ENCODE data around the gene TEDC2.

TEDC2 gene

GRCh38 chr16:2490190-2491105, 30.5 kb downstream of the TEDC2 start:
- in situ Hi-C loops (cut with MboI; ENCODE audit: low sequenced_read_pairs): loop anchor here (25.0 kb wide), 1 partner anchor 478 kb away; the partner anchor contains the start of genes NPW and ZNF598

GRCh38 chr16:2492292-2492691, 32.4 kb downstream of the TEDC2 start:
- in situ Hi-C loops (cut with MboI; ENCODE audit: low sequenced_read_pairs): loop anchor here (25.0 kb wide), 1 partner anchor 480 kb away; the partner anchor contains the start of genes NPW and ZNF598

- in situ Hi-C loops (cut with MboI; ENCODE audit: low sequenced_read_pairs): loop anchor here (25.0 kb wide), 1 partner anchor 481 kb away; the partner anchor contains the start of genes NPW and ZNF598
Measured at GRCh38 chr16:2493605-2494004, 33.7 kb downstream of the TEDC2 start.

- in situ Hi-C loops (cut with MboI; ENCODE audit: low sequenced_read_pairs): loop anchor here (25.0 kb wide), 1 partner anchor 482 kb away; the partner anchor contains the start of genes NPW and ZNF598
Measured at GRCh38 chr16:2494616-2495015, 34.7 kb downstream of the TEDC2 start.

GRCh38 chr16:2495041-2495440, 35.1 kb downstream of the TEDC2 start:
- in situ Hi-C loops (cut with MboI; ENCODE audit: low sequenced_read_pairs): loop anchor here (25.0 kb wide), 1 partner anchor 483 kb away; the partner anchor contains the start of genes NPW and ZNF598

- in situ Hi-C loops (cut with MboI; ENCODE audit: low sequenced_read_pairs): loop anchor here (25.0 kb wide), 1 partner anchor 484 kb away; the partner anchor contains the start of genes NPW and ZNF598
Measured at GRCh38 chr16:2496223-2497115, 36.6 kb downstream of the TEDC2 start.

- in situ Hi-C loops (cut with MboI; ENCODE audit: low sequenced_read_pairs): loop anchor here (25.0 kb wide), 1 partner anchor 485 kb away; the partner anchor contains the start of genes NPW and ZNF598
Measured at GRCh38 chr16:2497116-2497630, 37.3 kb downstream of the TEDC2 start.

GRCh38 chr16:2497695-2498484, 38.0 kb downstream of the TEDC2 start:
- in situ Hi-C loops (cut with MboI; ENCODE audit: low sequenced_read_pairs): loop anchor here (25.0 kb wide), 1 partner anchor 486 kb away; the partner anchor contains the start of genes NPW and ZNF598

- in situ Hi-C loops (cut with MboI; ENCODE audit: low sequenced_read_pairs): loop anchor here (25.0 kb wide), 1 partner anchor 486 kb away; the partner anchor contains the start of genes NPW and ZNF598
Measured at GRCh38 chr16:2498531-2499253, 38.8 kb downstream of the TEDC2 start.

- in situ Hi-C loops (cut with MboI; ENCODE audit: low sequenced_read_pairs): loop anchor here (25.0 kb wide), 1 partner anchor 487 kb away; the partner anchor contains the start of genes NPW and ZNF598
Measured at GRCh38 chr16:2499454-2499853, 39.5 kb downstream of the TEDC2 start.

- in situ Hi-C loops (cut with MboI; ENCODE audit: low sequenced_read_pairs): loop anchor here (25.0 kb wide), 1 partner anchor 488 kb away; the partner anchor contains the start of genes NPW and ZNF598
Measured at GRCh38 chr16:2499890-2500429, 40.1 kb downstream of the TEDC2 start.

GRCh38 chr16:2500430-2500917, 40.6 kb downstream of the TEDC2 start:
- in situ Hi-C loops (cut with MboI; ENCODE audit: low sequenced_read_pairs): no loop called here

GRCh38 chr16:2500918-2501750, 41.2 kb downstream of the TEDC2 start:
- in situ Hi-C loops (cut with MboI; ENCODE audit: low sequenced_read_pairs): no loop called here

- in situ Hi-C loops (cut with MboI; ENCODE audit: low sequenced_read_pairs): no loop called here
Measured at GRCh38 chr16:2501946-2502895, 42.3 kb downstream of the TEDC2 start.

- in situ Hi-C loops (cut with MboI; ENCODE audit: low sequenced_read_pairs): no loop called here
Measured at GRCh38 chr16:2505695-2506094, 45.8 kb downstream of the TEDC2 start.

- in situ Hi-C loops (cut with MboI; ENCODE audit: low sequenced_read_pairs): no loop called here
Measured at GRCh38 chr16:2507052-2507659, 47.2 kb downstream of the TEDC2 start.

Measured in HL-60/S4 (cell line).